SH-SY5Y (cell line): ENCODE data around the gene PLG.

Source experiments
- GATA2 ChIP-seq: IDR thresholded peaks from 2 replicates; pipeline ENCODE4 v1.6.1; 2011; ENCODE audit warnings: mild to moderate bottlenecking, low read depth, low read length
- GATA3 ChIP-seq: IDR thresholded peaks from 2 replicates; pipeline ENCODE4 v1.6.1; 2011; ENCODE audit warnings: low read depth, mild to moderate bottlenecking, low read length, moderate library complexity

PLG gene

GRCh38 chr6:160798625-160799024, 96.6 kb downstream of the PLG start:
- no peak for TF ChIP-seq GATA2
- TF ChIP-seq GATA3 = no peak

- TF ChIP-seq GATA2 (no peak), GATA3 (no peak)
Observed at GRCh38 chr6:160799801-160800506, 97.9 kb downstream of the PLG start.

- no peak for TF ChIP-seq GATA2
- no peak for TF ChIP-seq GATA3
Observed at GRCh38 chr6:160801418-160801817, 99.4 kb downstream of the PLG start.
